Skeletal muscle cell (primary cell): ENCODE results near the gene L3MBTL4.

Experiments used
- DNase-seq: peaks from one replicate; pipeline ENCODE4 v3.0.0-alpha.2; 2010; ENCODE audit warnings: low read depth
- H3K4me3 ChIP-seq: 2 replicates; pipeline ENCODE4 v1.5.1; 2011; ENCODE audit warnings: low read depth, mild to moderate bottlenecking, control low read depth, low read length, moderate library complexity

L3MBTL4 gene

GRCh38 chr18:5961828-5962150 lies 452.9 kb downstream of the L3MBTL4 start:
- DNase-seq: no peak
- no peak overlapping the region for H3K4me3 ChIP-seq

- DNase-seq: no peak
- no peak overlapping the region for H3K4me3 ChIP-seq
Observed at GRCh38 chr18:5961097-5961827, 453.4 kb downstream of the L3MBTL4 start.

- no peak for DNase-seq
- H3K4me3 ChIP-seq: no peak overlapping the region
Observed at GRCh38 chr18:5958822-5959221, 455.9 kb downstream of the L3MBTL4 start.

- H3K4me3 ChIP-seq: no peak overlapping the region
- no peak for DNase-seq
Observed at GRCh38 chr18:5955861-5956260, 458.9 kb downstream of the L3MBTL4 start.

GRCh38 chr18:5951515-5952091 lies 463.1 kb downstream of the L3MBTL4 start:
- H3K4me3 ChIP-seq: no peak overlapping the region
- DNase-seq: no peak

GRCh38 chr18:5948781-5949180 lies 465.9 kb downstream of the L3MBTL4 start:
- no peak for DNase-seq
- H3K4me3 ChIP-seq: no peak overlapping the region

GRCh38 chr18:5948237-5948636 lies 466.5 kb downstream of the L3MBTL4 start:
- no peak overlapping the region for H3K4me3 ChIP-seq
- no peak for DNase-seq

- no peak for DNase-seq
- H3K4me3 ChIP-seq: no peak overlapping the region
Observed at GRCh38 chr18:5944448-5944847, 470.3 kb downstream of the L3MBTL4 start.

GRCh38 chr18:5943514-5943913 lies 471.2 kb downstream of the L3MBTL4 start:
- no peak for DNase-seq
- no peak overlapping the region for H3K4me3 ChIP-seq

- no peak overlapping the region for H3K4me3 ChIP-seq
- no peak for DNase-seq
Observed at GRCh38 chr18:5942591-5942990, 472.1 kb downstream of the L3MBTL4 start.

GRCh38 chr18:5941890-5942289 lies 472.8 kb downstream of the L3MBTL4 start:
- no peak for DNase-seq
- no peak overlapping the region for H3K4me3 ChIP-seq

- H3K4me3 ChIP-seq: no peak overlapping the region
- no peak for DNase-seq
Observed at GRCh38 chr18:5939801-5940667, 474.7 kb downstream of the L3MBTL4 start.

GRCh38 chr18:5937795-5938194 lies 476.9 kb downstream of the L3MBTL4 start:
- DNase-seq: no peak
- H3K4me3 ChIP-seq: no peak overlapping the region

- no peak for DNase-seq
- no peak overlapping the region for H3K4me3 ChIP-seq
Observed at GRCh38 chr18:5937121-5937520, 477.6 kb downstream of the L3MBTL4 start.

- no peak for DNase-seq
- H3K4me3 ChIP-seq: no peak overlapping the region
Observed at GRCh38 chr18:5930789-5931188, 483.9 kb downstream of the L3MBTL4 start.

- H3K4me3 ChIP-seq: no peak overlapping the region
- DNase-seq: no peak
Observed at GRCh38 chr18:5918205-5918858, 496.4 kb downstream of the L3MBTL4 start.

- no peak overlapping the region for H3K4me3 ChIP-seq
- DNase-seq: no peak
Observed at GRCh38 chr18:5914951-5915350, 499.8 kb downstream of the L3MBTL4 start.

GRCh38 chr18:5914016-5914415 lies 500.7 kb downstream of the L3MBTL4 start:
- DNase-seq: no peak
- H3K4me3 ChIP-seq: no peak overlapping the region

- no peak for DNase-seq
- H3K4me3 ChIP-seq: no peak overlapping the region
Observed at GRCh38 chr18:5912566-5912965, 502.1 kb downstream of the L3MBTL4 start.

GRCh38 chr18:5909125-5909524 lies 505.6 kb downstream of the L3MBTL4 start:
- no peak for DNase-seq
- no peak overlapping the region for H3K4me3 ChIP-seq
